Measurements from ENCODE around the gene GRM8.

Gene GRM8

DNA sequence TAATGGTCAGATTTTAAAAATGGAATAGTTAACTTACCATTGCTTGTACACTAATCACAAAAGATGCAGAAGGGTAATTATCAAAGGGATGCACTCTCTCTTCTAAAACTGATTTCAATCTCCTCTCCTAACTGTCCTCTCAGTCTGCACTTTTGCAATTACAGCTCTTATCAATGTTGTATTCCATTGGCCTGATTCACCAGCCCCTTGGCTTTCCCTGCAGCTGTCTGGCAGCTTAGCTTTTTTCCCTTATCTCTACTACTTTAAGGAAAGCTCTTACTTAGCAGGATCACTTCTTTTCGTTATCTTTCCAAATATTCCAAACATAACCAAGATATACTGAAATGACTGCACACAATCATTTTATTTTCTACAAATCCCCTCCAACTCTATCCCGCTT, 448.8 kb downstream of the GRM8 start:
- H3K4ac ChIP-seq (ENCODE audit: low read depth in 1 of 2, low read length in 2 of 2): no peak overlapping the region
- no peak overlapping the region for H2AK5ac ChIP-seq (ENCODE audit: low read length, severe bottlenecking)
- H3K79me1 ChIP-seq (replicated peaks; ENCODE audit: low read length, poor library complexity, severe bottlenecking): no peaks in the 10 kb centered on the region
- H3K36me3 ChIP-seq (ENCODE audit: control insufficient read depth in 1 of 2, insufficient read depth in 2 of 2, low read depth in 1 of 2, low read length in 2 of 2): no peaks in the 10 kb centered on the region
- 56% methylated on average over 2 of the region's 2 CpGs for WGBS
- no peak for DNase-seq
- no peak overlapping the region for H3K4me3 ChIP-seq (ENCODE audit: insufficient read depth in 1 of 2, low read depth in 1 of 2, low read length in 2 of 2)
- H4K8ac ChIP-seq (ENCODE audit: low read length): no peak overlapping the region
- H2BK5ac ChIP-seq (ENCODE audit: low read depth, low read length, poor library complexity, severe bottlenecking): no peak overlapping the region
- no peaks in the 10 kb centered on the region for H3K4me1 ChIP-seq (ENCODE audit: control insufficient read depth, insufficient read depth, low read depth, low read length)
- H3K18ac ChIP-seq (ENCODE audit: low read depth in 1 of 2, low read length in 2 of 2): no peak overlapping the region
- H3K4me2 ChIP-seq (ENCODE audit: low read length, poor library complexity, severe bottlenecking): no peak overlapping the region
- no peak overlapping the region for H4K91ac ChIP-seq (ENCODE audit: low read length)
- H2AFZ ChIP-seq (ENCODE audit: low read depth, low read length): no peak overlapping the region
- no peak overlapping the region for H2BK12ac ChIP-seq (ENCODE audit: low read length in 2 of 2)
- H2BK120ac ChIP-seq (ENCODE audit: low read depth, low read length): no peak overlapping the region
- peaks cover 0 to 4% of the 10 kb centered on the region in 2 experiments for H3K27me3 ChIP-seq (ENCODE audit: control insufficient read depth in 1 of 2, insufficient read depth in 1 of 2, low read length in 2 of 2)
- no peak overlapping the region for H3K9ac ChIP-seq (ENCODE audit: low read length)
- H3K9me3 ChIP-seq (ENCODE audit: control insufficient read depth, low read length): no peaks in the 10 kb centered on the region
- H3K14ac ChIP-seq (ENCODE audit: low read length in 2 of 2): no peak overlapping the region
- H3K27ac ChIP-seq (ENCODE audit: low read length, poor library complexity, severe bottlenecking): no peak overlapping the region
- no peak overlapping the region for H2BK15ac ChIP-seq (ENCODE audit: low read depth, poor library complexity, severe bottlenecking)
- H3K23ac ChIP-seq (ENCODE audit: low read length in 2 of 2): no peak overlapping the region

- Histone ChIP-seq H3K27me3 (ENCODE audit: control insufficient read depth in 1 of 2, insufficient read depth in 1 of 2, low read length in 2 of 2) (peaks cover 0 to 4% of the 10 kb centered on the region in 2 experiments), H3K36me3 (ENCODE audit: control insufficient read depth in 1 of 2, insufficient read depth in 2 of 2, low read depth in 1 of 2, low read length in 2 of 2) (no peaks in the 10 kb centered on the region), H3K4me1 (ENCODE audit: control insufficient read depth, insufficient read depth, low read depth, low read length) (no peaks in the 10 kb centered on the region), H3K4me3 (ENCODE audit: insufficient read depth in 1 of 2, low read depth in 1 of 2, low read length in 2 of 2) (no peak overlapping the region), H4K8ac (ENCODE audit: low read length) (no peak overlapping the region), H3K14ac (ENCODE audit: low read length in 2 of 2) (no peak overlapping the region), H2BK15ac (ENCODE audit: low read depth, poor library complexity, severe bottlenecking) (no peak overlapping the region), H3K79me1 (replicated peaks; ENCODE audit: low read length, poor library complexity, severe bottlenecking) (no peaks in the 10 kb centered on the region), H3K23ac (ENCODE audit: low read length in 2 of 2) (no peak overlapping the region), H3K27ac (ENCODE audit: low read length, poor library complexity, severe bottlenecking) (no peak overlapping the region), H3K4me2 (ENCODE audit: low read length, poor library complexity, severe bottlenecking) (no peak overlapping the region), H3K9ac (ENCODE audit: low read length) (no peak overlapping the region), H2BK120ac (ENCODE audit: low read depth, low read length) (no peak overlapping the region), H2BK12ac (ENCODE audit: low read length in 2 of 2) (no peak overlapping the region), H3K9me3 (ENCODE audit: control insufficient read depth, low read length) (no peaks in the 10 kb centered on the region), H4K91ac (ENCODE audit: low read length) (no peak overlapping the region), H3K4ac (ENCODE audit: low read depth in 1 of 2, low read length in 2 of 2) (no peak overlapping the region), H2AFZ (ENCODE audit: low read depth, low read length) (no peak overlapping the region), H3K18ac (ENCODE audit: low read depth in 1 of 2, low read length in 2 of 2) (no peak overlapping the region), H2BK5ac (ENCODE audit: low read depth, low read length, poor library complexity, severe bottlenecking) (no peak overlapping the region), H2AK5ac (ENCODE audit: low read length, severe bottlenecking) (no peak overlapping the region)
- no CpG with 5 or more reads among the region's 3 CpGs for WGBS
- DNase-seq: peak; percentile 54
Observed at GRCh38 chr7:126803060-126803665, 449.6 kb downstream of the GRM8 start.

DNA sequence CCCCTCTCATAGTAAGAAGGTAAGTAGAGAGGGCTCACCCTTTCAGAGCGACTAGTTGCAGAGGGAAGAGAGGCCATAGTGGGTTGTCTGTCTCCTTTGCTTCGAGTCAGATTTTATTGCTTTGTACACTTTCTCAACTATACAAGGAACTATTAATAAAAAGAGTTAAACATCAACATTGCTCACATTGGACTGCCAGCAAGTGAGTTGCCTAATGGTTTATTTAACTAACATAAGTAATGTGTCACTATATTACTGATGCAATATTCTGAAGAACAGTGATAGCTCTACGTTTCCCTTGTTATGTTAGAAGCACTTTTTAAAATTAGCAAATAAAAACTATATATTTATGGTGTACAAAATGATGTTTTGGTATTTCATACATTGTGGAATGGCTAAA, 451.0 kb downstream of the GRM8 start:
- Histone ChIP-seq H3K9ac (ENCODE audit: low read length) (no peak overlapping the region), H2BK12ac (ENCODE audit: low read length in 2 of 2) (no peak overlapping the region), H2BK120ac (ENCODE audit: low read depth, low read length) (no peak overlapping the region), H2BK15ac (ENCODE audit: low read depth, poor library complexity, severe bottlenecking) (no peak overlapping the region), H4K8ac (ENCODE audit: low read length) (no peak overlapping the region), H3K36me3 (ENCODE audit: control insufficient read depth in 1 of 2, insufficient read depth in 2 of 2, low read depth in 1 of 2, low read length in 2 of 2) (no peaks in the 10 kb centered on the region), H3K4me1 (ENCODE audit: control insufficient read depth, insufficient read depth, low read depth, low read length) (no peaks in the 10 kb centered on the region), H3K4ac (ENCODE audit: low read depth in 1 of 2, low read length in 2 of 2) (no peak overlapping the region), H3K23ac (ENCODE audit: low read length in 2 of 2) (no peak overlapping the region), H2AK5ac (ENCODE audit: low read length, severe bottlenecking) (no peak overlapping the region), H3K27me3 (ENCODE audit: control insufficient read depth in 1 of 2, insufficient read depth in 1 of 2, low read length in 2 of 2) (peaks cover 0 to 4% of the 10 kb centered on the region in 2 experiments), H3K79me1 (replicated peaks; ENCODE audit: low read length, poor library complexity, severe bottlenecking) (no peaks in the 10 kb centered on the region), H4K91ac (ENCODE audit: low read length) (no peak overlapping the region), H3K4me3 (ENCODE audit: insufficient read depth in 1 of 2, low read depth in 1 of 2, low read length in 2 of 2) (no peak overlapping the region), H3K14ac (ENCODE audit: low read length in 2 of 2) (no peak overlapping the region), H2AFZ (ENCODE audit: low read depth, low read length) (no peak overlapping the region), H2BK5ac (ENCODE audit: low read depth, low read length, poor library complexity, severe bottlenecking) (no peak overlapping the region), H3K18ac (ENCODE audit: low read depth in 1 of 2, low read length in 2 of 2) (no peak overlapping the region), H3K4me2 (ENCODE audit: low read length, poor library complexity, severe bottlenecking) (no peak overlapping the region), H3K9me3 (ENCODE audit: control insufficient read depth, low read length) (no peaks in the 10 kb centered on the region), H3K27ac (ENCODE audit: low read length, poor library complexity, severe bottlenecking) (no peak overlapping the region)
- no peak for DNase-seq
- WGBS: no CpG with 5 or more reads among the region's 3 CpGs

DNA sequence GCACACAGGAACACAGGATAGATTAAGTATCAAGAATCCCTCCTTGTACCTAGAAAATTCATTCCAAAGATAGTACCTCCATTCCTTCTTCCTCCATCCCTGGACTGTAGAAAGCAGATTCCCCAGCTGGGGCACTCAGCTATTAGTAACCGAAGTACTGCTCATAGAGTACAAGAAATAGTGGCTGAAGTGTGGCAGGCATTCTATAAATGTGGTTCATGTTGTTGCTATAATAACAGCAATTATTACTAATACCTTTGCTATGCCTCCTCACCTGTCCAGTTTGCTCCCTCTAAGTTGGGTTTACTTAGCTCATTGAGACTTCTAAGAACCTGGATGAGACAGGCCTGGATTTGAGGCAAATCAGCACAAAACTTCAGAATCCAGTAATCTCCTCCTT, 453.2 kb downstream of the GRM8 start:
- Histone ChIP-seq H4K8ac (ENCODE audit: low read length) (no peak overlapping the region), H3K14ac (ENCODE audit: low read length in 2 of 2) (no peak overlapping the region), H3K4me1 (ENCODE audit: control insufficient read depth, insufficient read depth, low read depth, low read length) (no peaks in the 10 kb centered on the region), H2AK5ac (ENCODE audit: low read length, severe bottlenecking) (no peak overlapping the region), H3K18ac (ENCODE audit: low read depth in 1 of 2, low read length in 2 of 2) (no peak overlapping the region), H3K4ac (ENCODE audit: low read depth in 1 of 2, low read length in 2 of 2) (no peak overlapping the region), H2BK12ac (ENCODE audit: low read length in 2 of 2) (no peak overlapping the region), H3K4me3 (ENCODE audit: insufficient read depth in 1 of 2, low read depth in 1 of 2, low read length in 2 of 2) (no peak overlapping the region), H2BK120ac (ENCODE audit: low read depth, low read length) (no peak overlapping the region), H4K91ac (ENCODE audit: low read length) (no peak overlapping the region), H3K27me3 (ENCODE audit: control insufficient read depth in 1 of 2, insufficient read depth in 1 of 2, low read length in 2 of 2) (peaks cover 0 to 4% of the 10 kb centered on the region in 2 experiments), H3K9me3 (ENCODE audit: control insufficient read depth, low read length) (no peaks in the 10 kb centered on the region), H3K9ac (ENCODE audit: low read length) (no peak overlapping the region), H3K79me1 (replicated peaks; ENCODE audit: low read length, poor library complexity, severe bottlenecking) (no peaks in the 10 kb centered on the region), H3K27ac (ENCODE audit: low read length, poor library complexity, severe bottlenecking) (no peak overlapping the region), H2BK5ac (ENCODE audit: low read depth, low read length, poor library complexity, severe bottlenecking) (no peak overlapping the region), H3K23ac (ENCODE audit: low read length in 2 of 2) (no peak overlapping the region), H3K4me2 (ENCODE audit: low read length, poor library complexity, severe bottlenecking) (no peak overlapping the region), H3K36me3 (ENCODE audit: control insufficient read depth in 1 of 2, insufficient read depth in 2 of 2, low read depth in 1 of 2, low read length in 2 of 2) (no peaks in the 10 kb centered on the region), H2BK15ac (ENCODE audit: low read depth, poor library complexity, severe bottlenecking) (no peak overlapping the region), H2AFZ (ENCODE audit: low read depth, low read length) (no peak overlapping the region)
- WGBS: no CpG with 5 or more reads among the region's 1 CpG
- DNase-seq: no peak

Measured in mesenchymal stem cell (in vitro differentiated cells and primary cell).